Mononuclear cell (primary cell): ENCODE results near the gene TNPO3. TPM values are rescaled to one million over a fixed set of nuclear protein-coding genes. Genes with fewer than 3 reads are reported as not detected.

ENCODE experiments used
- H3K27me3 ChIP-seq: 2 replicates; pipeline ENCODE4 v1.6.0; 2011; ENCODE audit warnings: low read length, control low read depth; ENCODE audit not compliant: insufficient read depth
- H3K4me1 ChIP-seq: 2 replicates; pipeline ENCODE4 v1.5.1; 2011; ENCODE audit warnings: mild to moderate bottlenecking, low read length, control low read depth; ENCODE audit not compliant: insufficient read depth
- H3K4me3 ChIP-seq: 2 replicates; pipeline ENCODE4 v1.5.1; 2011; ENCODE audit warnings: mild to moderate bottlenecking, low read length, moderate library complexity
- H3K9me3 ChIP-seq: 2 replicates; pipeline ENCODE4 v1.5.1; 2011; ENCODE audit warnings: low read depth, mild to moderate bottlenecking, control low read depth, low read length
- total RNA-seq: library from RNA; depleted of rRNA; stranded (reverse); fragments of >200 nt; gene quantifications from one replicate; pipeline ENCODE4 v1.2.3, GENCODE V29; 2012

TNPO3 gene
- total RNA-seq, 1 donor = 26.8 TPM

- Histone ChIP-seq H3K27me3 (no peaks in the 10 kb centered on the region), H3K9me3 (no peaks in the 10 kb centered on the region), H3K4me3 (no peak overlapping the region), H3K4me1 (no peaks in the 10 kb centered on the region)
Measured at GRCh38 chr7:128974241-128974934, 80.5 kb downstream of the TNPO3 start.

- no peaks in the 10 kb centered on the region for H3K4me1 ChIP-seq
- no peak overlapping the region for H3K4me3 ChIP-seq
- H3K27me3 ChIP-seq = no peaks in the 10 kb centered on the region
- H3K9me3 ChIP-seq = no peaks in the 10 kb centered on the region
Measured at GRCh38 chr7:128968624-128969023, 86.3 kb downstream of the TNPO3 start.

GRCh38 chr7:128963327-128963757, 91.6 kb downstream of the TNPO3 start:
- H3K27me3 ChIP-seq = no peaks in the 10 kb centered on the region
- H3K4me3 ChIP-seq = no peak overlapping the region
- H3K9me3 ChIP-seq = no peaks in the 10 kb centered on the region
- H3K4me1 ChIP-seq = no peaks in the 10 kb centered on the region

GRCh38 chr7:128962899-128963298, 92.0 kb downstream of the TNPO3 start:
- Histone ChIP-seq H3K9me3 (no peaks in the 10 kb centered on the region), H3K4me3 (no peak overlapping the region), H3K27me3 (no peaks in the 10 kb centered on the region), H3K4me1 (no peaks in the 10 kb centered on the region)

GRCh38 chr7:128961030-128961659, 93.8 kb downstream of the TNPO3 start:
- Histone ChIP-seq H3K27me3 (no peaks in the 10 kb centered on the region), H3K9me3 (no peaks in the 10 kb centered on the region), H3K4me1 (no peaks in the 10 kb centered on the region), H3K4me3 (no peak overlapping the region)

- H3K27me3 ChIP-seq = no peaks in the 10 kb centered on the region
- H3K4me1 ChIP-seq = no peaks in the 10 kb centered on the region
- no peaks in the 10 kb centered on the region for H3K9me3 ChIP-seq
- no peak overlapping the region for H3K4me3 ChIP-seq
Measured at GRCh38 chr7:128959296-128959695, 95.6 kb downstream of the TNPO3 start.

- peaks cover 4% of the 10 kb centered on the region for H3K4me1 ChIP-seq
- no peaks in the 10 kb centered on the region for H3K9me3 ChIP-seq
- H3K4me3 ChIP-seq = no peak overlapping the region
- H3K27me3 ChIP-seq = no peaks in the 10 kb centered on the region
Measured at GRCh38 chr7:128955981-128956380, 98.9 kb downstream of the TNPO3 start.

GRCh38 chr7:128954830-128955802, 99.8 kb downstream of the TNPO3 start:
- Histone ChIP-seq H3K4me1 (peaks cover 4% of the 10 kb centered on the region), H3K9me3 (no peaks in the 10 kb centered on the region), H3K27me3 (no peaks in the 10 kb centered on the region), H3K4me3 (no peak overlapping the region)

- Histone ChIP-seq H3K9me3 (no peaks in the 10 kb centered on the region), H3K27me3 (no peaks in the 10 kb centered on the region), H3K4me1 (peaks cover 10% of the 10 kb centered on the region), H3K4me3 (no peak overlapping the region)
Measured at GRCh38 chr7:128954150-128954549, 100.8 kb downstream of the TNPO3 start.

GRCh38 chr7:128951296-128951695, 103.6 kb downstream of the TNPO3 start:
- Histone ChIP-seq H3K9me3 (no peaks in the 10 kb centered on the region), H3K4me3 (no peak overlapping the region), H3K27me3 (no peaks in the 10 kb centered on the region), H3K4me1 (peaks cover 38% of the 10 kb centered on the region)

GRCh38 chr7:128948976-128949760, 105.7 kb downstream of the TNPO3 start:
- H3K9me3 ChIP-seq = no peaks in the 10 kb centered on the region
- no peak overlapping the region for H3K4me3 ChIP-seq
- H3K27me3 ChIP-seq = no peaks in the 10 kb centered on the region
- peaks cover 42% of the 10 kb centered on the region for H3K4me1 ChIP-seq

- H3K4me3 ChIP-seq = no peak overlapping the region
Measured at GRCh38 chr7:128948312-128948973, 106.5 kb downstream of the TNPO3 start.

GRCh38 chr7:128947854-128948253, 107.1 kb downstream of the TNPO3 start:
- Histone ChIP-seq H3K4me1 (peaks cover 51% of the 10 kb centered on the region), H3K4me3 (no peak overlapping the region), H3K9me3 (no peaks in the 10 kb centered on the region), H3K27me3 (no peaks in the 10 kb centered on the region)

More at GRCh38 chr7:128948312-128948973, 106.5 kb downstream of the TNPO3 start:
- Histone ChIP-seq H3K4me1 (peaks cover 46% of the 10 kb centered on the region), H3K9me3 (no peaks in the 10 kb centered on the region), H3K27me3 (no peaks in the 10 kb centered on the region)
